RWPE2 (cell line): ENCODE data around the gene BSND.
A peak's percentile ranks its signal among the peaks of the same experiment; 100 is the strongest.

Experiments used
- ATAC-seq: fragments of 200-7000 bp; cut with Tn5 transposase; 3 replicates; pipeline ENCODE4 v1.9.1; 2021; ENCODE audit warnings: low read depth
- DNase-seq: peaks from one replicate; pipeline ENCODE4 v3.0.0-alpha.2; 2020; ENCODE audit warnings: low spot score
- H3K27ac ChIP-seq: fragments of 450-650 bp; 2 replicates; pipeline ENCODE4 v1.5.1; 2017; ENCODE audit warnings: mild to moderate bottlenecking; ENCODE audit not compliant: poor library complexity, severe bottlenecking
- H3K27me3 ChIP-seq: fragments of 250-450 bp; sonication (Bioruptor Pico); 2 replicates; pipeline ENCODE4 v1.5.1; 2021; ENCODE audit warnings: mild to moderate bottlenecking, moderate library complexity; ENCODE audit not compliant: insufficient read depth, poor library complexity, severe bottlenecking
- H3K36me3 ChIP-seq: fragments of 250-450 bp; sonication (Bioruptor Pico); 2 replicates; pipeline ENCODE4 v1.5.1; 2020; ENCODE audit warnings: low read depth, mild to moderate bottlenecking, moderate library complexity
- H3K4me1 ChIP-seq: fragments of 250-450 bp; sonication (Bioruptor Pico); 2 replicates; pipeline ENCODE4 v1.5.1; 2021; ENCODE audit warnings: mild to moderate bottlenecking, moderate library complexity; ENCODE audit not compliant: insufficient read depth, poor library complexity, severe bottlenecking
- H3K4me3 ChIP-seq: fragments of 250-450 bp; sonication (Bioruptor Pico); 2 replicates; pipeline ENCODE4 v1.5.1; 2021; ENCODE audit warnings: mild to moderate bottlenecking, moderate library complexity; ENCODE audit not compliant: severe bottlenecking
- H3K9me3 ChIP-seq: fragments of 250-450 bp; sonication (Bioruptor Pico); 2 replicates; pipeline ENCODE4 v1.5.1; 2021; ENCODE audit warnings: mild to moderate bottlenecking, moderate library complexity; ENCODE audit not compliant: severe bottlenecking
- CTCF ChIP-seq: fragments of 450-650 bp; IDR thresholded peaks from one replicate; pipeline ENCODE4 v1.5.1; 2017; ENCODE audit warnings: mild to moderate bottlenecking, moderate library complexity; ENCODE audit not compliant: poor library complexity, severe bottlenecking

BSND gene

GRCh38 chr1:54998677-54999076, at the start of gene BSND:
TSS of gene BSND (plus strand) at chr1:54998933. CDS start at chr1:54999187, 254 bp downstream.
- Histone ChIP-seq H3K27ac (no peak within 1 kb of the TSS), H3K27me3 (no peaks in the 10 kb centered on the region), H3K4me3 (no peak within 1 kb of the TSS), H3K4me1 (no peaks in the 10 kb centered on the region), H3K9me3 (no peaks in the 10 kb centered on the region), H3K36me3 (no peaks in the 10 kb centered on the region)
- no peak for TF ChIP-seq CTCF
- DNase-seq (no peak), ATAC-seq (no peak)

- Histone ChIP-seq H3K9me3 (no peaks in the 10 kb centered on the region), H3K27ac (no peak overlapping the region), H3K4me3 (no peak overlapping the region), H3K4me1 (peaks cover 17% of the 10 kb centered on the region), H3K27me3 (no peaks in the 10 kb centered on the region), H3K36me3 (no peaks in the 10 kb centered on the region)
- ATAC-seq: no peak
- DNase-seq: no peak
- no peak for TF ChIP-seq CTCF
Observed at GRCh38 chr1:54949053-54949452, 49.7 kb upstream of the BSND start.

GRCh38 chr1:54950006-54950368, 48.7 kb upstream of the BSND start:
- Histone ChIP-seq H3K4me1 (peaks cover 19% of the 10 kb centered on the region), H3K27me3 (no peaks in the 10 kb centered on the region), H3K27ac (peak overlapping the region; percentile 8), H3K36me3 (no peaks in the 10 kb centered on the region), H3K9me3 (no peaks in the 10 kb centered on the region), H3K4me3 (no peak overlapping the region)
- DNase-seq: no peak
- TF ChIP-seq CTCF: no peak
- no peak for ATAC-seq

- TF ChIP-seq CTCF: peak; percentile 86
- Histone ChIP-seq H3K9me3 (no peaks in the 10 kb centered on the region), H3K27me3 (no peaks in the 10 kb centered on the region), H3K4me1 (peaks cover 19% of the 10 kb centered on the region), H3K27ac (peak overlapping the region; percentile 8), H3K4me3 (no peak overlapping the region), H3K36me3 (no peaks in the 10 kb centered on the region)
- no peak for DNase-seq
- peak; percentile 59 for ATAC-seq
Observed at GRCh38 chr1:54950369-54951163, 48.2 kb upstream of the BSND start.

GRCh38 chr1:54951810-54952226, 46.9 kb upstream of the BSND start:
- no peak for TF ChIP-seq CTCF
- H3K4me1 ChIP-seq: peaks cover 25% of the 10 kb centered on the region
- no peak overlapping the region for H3K27ac ChIP-seq

More at GRCh38 chr1:54951810-54952226, 46.9 kb upstream of the BSND start:
- ATAC-seq (no peak), DNase-seq (no peak)
- Histone ChIP-seq H3K27me3 (no peaks in the 10 kb centered on the region), H3K4me3 (no peak overlapping the region), H3K36me3 (no peaks in the 10 kb centered on the region), H3K9me3 (no peaks in the 10 kb centered on the region)
